OCI-LY7 (cell line): ENCODE data around the gene RAB3IL1. TPM values are rescaled to one million over a fixed set of nuclear protein-coding genes. Genes with fewer than 3 reads are reported as not detected.
"Not testable (repeated sequence)": the region's sequence is repeated elsewhere in the genome, so short reads cannot be mapped to it uniquely, and the experiment has no call there.

ENCODE experiments used
- Bru-seq: library from RNA; stranded (reverse); fragments of 400-500 nt; gene quantifications from one replicate; lab custom pipeline; 2021; lab: Mats Ljungman, UMichigan
- BruChase-seq, 2 experiments: library from RNA; stranded (reverse); fragments of 400-500 nt; gene quantifications; one replicate each; lab custom pipeline; 2021; lab: Mats Ljungman, UMichigan
- BruUV-seq: library from RNA; stranded (reverse); fragments of 400-500 nt; replicated peaks from 2 replicates; lab custom pipeline; 2021; lab: Mats Ljungman, UMichigan
- CTCF ChIA-PET: fragments of 300-600 bp; sonication (Branson Sonifier 250); formaldehyde crosslinking; loops from one replicate; lab custom pipeline; 2022; ENCODE audit warnings: antibody characterized with exemption; ENCODE audit not compliant: unreplicated experiment; lab: Charles Lee
- POLR2A ChIA-PET: fragments of 300-600 bp; sonication (Branson Sonifier 250); formaldehyde crosslinking; loops from one replicate; lab custom pipeline; 2022; ENCODE audit warnings: antibody characterized with exemption; lab: Charles Lee
- DNase-seq: peaks from one replicate; pipeline ENCODE4 v3.0.0-alpha.2; 2015; ENCODE audit warnings: low spot score
- H2AFZ ChIP-seq: fragments of 200-600 bp; sonication (generic), shearing (Covaris generic); 2 replicates; pipeline ENCODE4 v1.6.1; 2014; ENCODE audit warnings: mild to moderate bottlenecking, antibody characterized with exemption, low read length, moderate library complexity
- H3K27ac ChIP-seq: fragments of 200-600 bp; sonication (generic); 2 replicates; pipeline ENCODE4 v1.5.1; 2014; ENCODE audit warnings: mixed run types, low read depth, mild to moderate bottlenecking, moderate library complexity, low read length, inconsistent platforms; ENCODE audit not compliant: poor library complexity, severe bottlenecking
- H3K36me3 ChIP-seq: fragments of 200-600 bp; sonication (generic); 2 replicates; pipeline ENCODE4 v1.6.1; 2014; ENCODE audit warnings: mild to moderate bottlenecking, antibody characterized with exemption, low read length, moderate library complexity, mixed read lengths; ENCODE audit not compliant: insufficient read depth
- H3K4me1 ChIP-seq: fragments of 200-600 bp; sonication (generic); 2 replicates; pipeline ENCODE4 v1.5.1; 2014; ENCODE audit warnings: mild to moderate bottlenecking, low read length; ENCODE audit not compliant: insufficient read depth, poor library complexity, severe bottlenecking
- H3K4me2 ChIP-seq: fragments of 200-600 bp; sonication (generic); 2 replicates; pipeline ENCODE4 v1.6.1; 2014; ENCODE audit warnings: mild to moderate bottlenecking, low read length
- H3K4me3 ChIP-seq: fragments of 200-600 bp; sonication (generic); 2 replicates; pipeline ENCODE4 v1.5.1; 2014; ENCODE audit warnings: mild to moderate bottlenecking, low read depth, low read length; ENCODE audit not compliant: poor library complexity, severe bottlenecking
- H3K79me2 ChIP-seq: fragments of 200-600 bp; sonication (generic); 2 replicates; pipeline ENCODE4 v1.6.1; 2016; ENCODE audit warnings: low read depth, mild to moderate bottlenecking, low read length, moderate library complexity, mixed read lengths; ENCODE audit not compliant: insufficient read depth
- H3K9me2 ChIP-seq: fragments of 200-600 bp; sonication (generic); 2 replicates; pipeline ENCODE4 v1.6.1; 2016; ENCODE audit warnings: mild to moderate bottlenecking, low read length, mixed read lengths; ENCODE audit not compliant: insufficient read depth
- H3K9me3 ChIP-seq: fragments of 200-600 bp; sonication (generic); 2 replicates; pipeline ENCODE4 v1.6.1; 2014; ENCODE audit warnings: mild to moderate bottlenecking, mixed run types, low read length, mixed read lengths
- H4K20me1 ChIP-seq: fragments of 200-600 bp; sonication (generic); 2 replicates; pipeline ENCODE4 v1.6.1; 2014; ENCODE audit warnings: mild to moderate bottlenecking, antibody characterized with exemption, low read length, moderate library complexity, mixed read lengths; ENCODE audit not compliant: insufficient read depth
- EZH2phosphoT487 ChIP-seq: fragments of 200-600 bp; sonication (generic); IDR thresholded peaks from 2 replicates; pipeline ENCODE4 v1.6.1; 2018; ENCODE audit warnings: low read depth, borderline replicate concordance, mild to moderate bottlenecking, mixed run types, antibody characterized with exemption, low read length, moderate library complexity, mixed read lengths
- intact Hi-C: fragments of 100-400 bp; cut with micrococcal nuclease; formaldehyde crosslinking; loops from one replicate; pipeline ENCODE4 v1.10.0; 2022; ENCODE audit not compliant: unreplicated experiment
- long read RNA-seq: library from polyadenylated mRNA; stranded (forward); transcript quantifications from one replicate; pipeline ENCODE4 v2.0.0, GENCODE V29; 2022
- total RNA-seq, 2 experiments: library from RNA; depleted of rRNA in 1 of 2; stranded (reverse); fragments of >200 nt in 1 of 2; shearing (Covaris generic) in 1 of 2; gene quantifications; 2 replicates each; pipeline ENCODE4 v1.2.3, GENCODE V29; 2014 to 2022
- TF ChIP-seq, protein P1 (sequence below): fragments of 200-600 bp; sonication (generic); conservative IDR thresholded peaks from 2 replicates; pipeline ENCODE4 v1.5.1; 2014; ENCODE audit warnings: mild to moderate bottlenecking, antibody characterized with exemption, low read length, moderate library complexity, mixed read lengths

RAB3IL1 gene, protein sequence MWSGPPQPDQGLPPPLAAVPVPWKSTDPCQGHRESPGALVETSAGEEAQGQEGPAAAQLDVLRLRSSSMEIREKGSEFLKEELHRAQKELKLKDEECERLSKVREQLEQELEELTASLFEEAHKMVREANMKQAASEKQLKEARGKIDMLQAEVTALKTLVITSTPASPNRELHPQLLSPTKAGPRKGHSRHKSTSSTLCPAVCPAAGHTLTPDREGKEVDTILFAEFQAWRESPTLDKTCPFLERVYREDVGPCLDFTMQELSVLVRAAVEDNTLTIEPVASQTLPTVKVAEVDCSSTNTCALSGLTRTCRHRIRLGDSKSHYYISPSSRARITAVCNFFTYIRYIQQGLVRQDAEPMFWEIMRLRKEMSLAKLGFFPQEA
- not detected in 2 replicates for total RNA-seq (2014; rRNA removed; shearing (Covaris generic))
- not detected in 2 replicates for total RNA-seq (2022)
- Bru-seq, nascent RNA, result percentile 3 among the genes with signal in this experiment
- BruChase-seq, experiment 1, labeled RNA remaining after a 6-hour chase, result percentile 3 among the genes with signal in this experiment
- percentile 6 among the genes with signal in this experiment for BruChase-seq, experiment 2, labeled RNA remaining after a 2-hour chase
- long read RNA-seq, result 0 reads

DNA sequence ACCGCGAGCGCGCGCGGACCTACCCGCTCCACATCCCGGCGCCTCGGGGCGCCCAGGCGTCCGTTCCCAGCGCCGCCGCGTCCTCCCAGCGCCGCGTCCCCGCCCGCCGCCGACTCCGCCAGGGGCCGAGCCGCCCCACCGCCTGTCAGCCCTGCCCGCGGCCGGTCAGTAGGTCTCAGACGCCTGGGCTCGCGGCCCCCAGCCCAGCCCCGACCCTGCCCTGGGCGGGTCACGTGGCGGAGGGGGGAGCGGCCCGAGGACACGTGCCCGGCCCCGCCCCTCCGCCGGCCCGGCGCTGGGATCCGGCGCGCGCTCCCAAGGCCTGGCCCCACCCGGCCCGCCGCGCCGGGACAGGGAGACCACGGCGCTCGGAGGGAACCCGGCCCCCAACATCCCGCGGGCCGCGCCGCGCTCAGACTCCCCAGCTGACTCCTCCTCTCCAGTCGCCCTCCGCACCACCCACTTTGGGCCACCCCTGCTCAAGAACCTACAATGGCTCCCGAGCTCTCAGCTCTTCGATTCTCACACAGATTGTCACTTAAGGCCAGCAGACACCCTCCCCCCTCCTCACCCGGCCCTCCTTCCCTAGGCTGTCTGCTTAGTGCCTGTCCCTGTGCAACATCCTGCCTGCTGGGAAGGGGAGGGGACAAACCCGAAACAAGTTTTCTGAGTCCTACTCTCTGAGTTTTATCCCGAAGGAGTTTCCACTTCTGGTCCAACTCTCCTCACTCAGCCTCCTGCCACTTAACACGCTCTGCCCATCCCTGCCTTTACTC lies at the start of gene RAB3IL1:
Gene RAB3IL1 (minus strand): TSS at position 233 of the 776 bp plus-strand sequence. CDS start 199 bp downstream, at position 34.
- Histone ChIP-seq H3K4me3 (no peak within 1 kb of the TSS), H3K79me2 (no peaks in the 10 kb centered on the region), H3K9me2 (no peaks in the 10 kb centered on the region), H3K4me1 (peaks cover 12% of the 10 kb centered on the region), H3K4me2 (no peak within 1 kb of the TSS), H3K9me3 (no peaks in the 10 kb centered on the region), H2AFZ (no peak within 1 kb of the TSS), H4K20me1 (no peaks in the 10 kb centered on the region), H3K36me3 (no peaks in the 10 kb centered on the region), H3K27ac (no peak within 1 kb of the TSS)
- CTCF ChIA-PET, result interaction anchor here (0.6 kb wide), 1 partner anchor 195 kb away, joined by 5 read pairs; no protein-coding TSS in a partner anchor
- TF ChIP-seq, protein P1, sequence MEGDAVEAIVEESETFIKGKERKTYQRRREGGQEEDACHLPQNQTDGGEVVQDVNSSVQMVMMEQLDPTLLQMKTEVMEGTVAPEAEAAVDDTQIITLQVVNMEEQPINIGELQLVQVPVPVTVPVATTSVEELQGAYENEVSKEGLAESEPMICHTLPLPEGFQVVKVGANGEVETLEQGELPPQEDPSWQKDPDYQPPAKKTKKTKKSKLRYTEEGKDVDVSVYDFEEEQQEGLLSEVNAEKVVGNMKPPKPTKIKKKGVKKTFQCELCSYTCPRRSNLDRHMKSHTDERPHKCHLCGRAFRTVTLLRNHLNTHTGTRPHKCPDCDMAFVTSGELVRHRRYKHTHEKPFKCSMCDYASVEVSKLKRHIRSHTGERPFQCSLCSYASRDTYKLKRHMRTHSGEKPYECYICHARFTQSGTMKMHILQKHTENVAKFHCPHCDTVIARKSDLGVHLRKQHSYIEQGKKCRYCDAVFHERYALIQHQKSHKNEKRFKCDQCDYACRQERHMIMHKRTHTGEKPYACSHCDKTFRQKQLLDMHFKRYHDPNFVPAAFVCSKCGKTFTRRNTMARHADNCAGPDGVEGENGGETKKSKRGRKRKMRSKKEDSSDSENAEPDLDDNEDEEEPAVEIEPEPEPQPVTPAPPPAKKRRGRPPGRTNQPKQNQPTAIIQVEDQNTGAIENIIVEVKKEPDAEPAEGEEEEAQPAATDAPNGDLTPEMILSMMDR, result no peak
- TF ChIP-seq EZH2phosphoT487, result no peak
- BruUV-seq, result no TSS peak
- POLR2A ChIA-PET, result no interaction called here
- intact Hi-C loops, result no loop called here
- no peak for DNase-seq

DNA sequence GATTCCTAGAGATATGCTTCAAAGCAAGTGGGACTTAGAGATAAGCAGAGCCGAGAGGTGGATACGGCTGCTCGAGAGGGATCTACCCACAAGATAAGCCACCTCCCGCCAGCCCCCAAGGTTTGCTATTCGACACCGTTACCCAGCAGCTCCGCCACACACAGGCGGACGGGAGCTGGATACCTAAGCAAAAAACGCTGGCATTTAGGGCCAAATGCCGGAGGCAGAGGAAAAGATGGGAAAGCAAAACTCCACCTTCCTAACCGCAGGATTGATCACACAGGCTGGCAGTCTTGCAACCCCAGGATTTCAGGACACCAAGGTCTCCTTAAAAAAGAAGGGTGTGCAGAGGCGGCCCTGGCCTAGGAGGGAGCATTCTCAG lies 49.4 kb upstream of the RAB3IL1 start:
- Histone ChIP-seq H3K36me3 (peaks cover 31% of the 10 kb centered on the region), H3K9me3 (no peaks in the 10 kb centered on the region), H2AFZ (no peak overlapping the region), H3K4me3 (peak overlapping the region; percentile 99), H3K27ac (peak overlapping the region; percentile 64), H3K4me1 (peaks cover 65% of the 10 kb centered on the region), H3K9me2 (no peaks in the 10 kb centered on the region), H3K4me2 (peak overlapping the region; percentile 96), H4K20me1 (peaks cover 28% of the 10 kb centered on the region), H3K79me2 (peaks cover 23% of the 10 kb centered on the region)
- no peak for TF ChIP-seq EZH2phosphoT487
- ChIA-PET POLR2A (no interaction called here), CTCF (no interaction called here)
- intact Hi-C loops, result no loop called here
- BruUV-seq, result no TSS peak
- DNase-seq, result peak; percentile 54

DNA sequence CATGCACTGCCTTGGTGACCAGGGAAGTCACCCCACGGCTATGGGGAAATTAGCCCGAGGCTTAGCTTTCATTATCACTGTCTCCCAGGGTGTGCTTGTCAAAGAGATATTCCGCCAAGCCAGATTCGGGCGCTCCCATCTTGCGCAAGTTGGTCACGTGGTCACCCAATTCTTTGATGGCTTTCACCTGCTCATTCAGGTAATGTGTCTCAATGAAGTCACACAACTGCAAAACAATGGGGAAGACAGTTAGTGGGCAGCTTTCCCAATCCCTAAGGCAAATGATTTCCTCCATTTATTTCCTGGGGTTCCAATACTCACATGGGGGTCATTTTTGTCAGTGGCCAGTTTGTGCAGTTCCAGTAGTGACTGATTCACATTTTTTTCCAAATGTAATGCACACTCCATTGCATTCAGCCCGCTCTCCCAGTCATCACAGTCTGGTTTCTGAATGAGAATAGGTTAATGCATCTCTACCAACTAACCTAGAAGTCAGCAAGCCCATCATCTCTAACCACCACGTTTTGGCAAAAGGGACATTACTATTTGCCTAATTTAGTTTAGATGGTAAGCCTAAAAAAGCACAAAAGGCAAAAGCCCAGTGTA lies 47.4 kb upstream of the RAB3IL1 start:
- TSS peak; percentile 89 for BruUV-seq

More for the DNA sequence above, 47.4 kb upstream of the RAB3IL1 start:
- intact Hi-C loops, result loop anchor here (5.0 kb wide), 1 partner anchor 67 kb away; no protein-coding TSS in a partner anchor
- H3K79me2 ChIP-seq, result peaks cover 23% of the 10 kb centered on the region
- H2AFZ ChIP-seq, CTCF ChIA-PET, H3K27ac ChIP-seq, DNase-seq, H3K9me3 ChIP-seq, POLR2A ChIA-PET, H3K9me2 ChIP-seq: not testable (repeated sequence)
- peak overlapping the region; percentile 99 for H3K4me3 ChIP-seq
- H3K4me2 ChIP-seq, result peak overlapping the region; percentile 96
- peaks cover 50% of the 10 kb centered on the region for H3K4me1 ChIP-seq
- H4K20me1 ChIP-seq, result peaks cover 28% of the 10 kb centered on the region
- H3K36me3 ChIP-seq, result peaks cover 31% of the 10 kb centered on the region
